Right cardiac atrium (tissue), 5 donors: ENCODE measurements around the gene USF1. TPM values are rescaled to one million over a fixed set of nuclear protein-coding genes. Genes with fewer than 3 reads are reported as not detected.
"Not testable (repeated sequence)": the region's sequence is repeated elsewhere in the genome, so short reads cannot be mapped to it uniquely, and the experiment has no call there.

Source experiments
- ATAC-seq, 2 donors: fragments of 200-7000 bp; cut with Tn5 transposase; one replicate each; pipeline versions ENCODE4 v1.8.0 to v1.9.1; 2020; ENCODE audit warnings: moderate library complexity in 2 of 2, mild to moderate bottlenecking in 1 of 2
- DNase-seq, 3 donors: peaks; one replicate each; pipeline ENCODE4 v3.0.0-alpha.2; 2020
- H3K27ac ChIP-seq: one replicate; pipeline ENCODE4 v1.5.1; 2013; ENCODE audit warnings: mild to moderate bottlenecking, low read length, control low read depth, moderate library complexity
- H3K27me3 ChIP-seq: one replicate; pipeline ENCODE4 v1.6.1; 2013; ENCODE audit not compliant: control insufficient read depth, insufficient read depth
- H3K4me1 ChIP-seq: one replicate; pipeline ENCODE4 v1.6.1; 2013; ENCODE audit warnings: low read length; ENCODE audit not compliant: control insufficient read depth, insufficient read depth
- H3K4me3 ChIP-seq: one replicate; pipeline ENCODE4 v1.5.1; 2013; ENCODE audit warnings: low read length, control low read depth
- H3K9me3 ChIP-seq: one replicate; pipeline ENCODE4 v1.6.1; 2013; ENCODE audit warnings: low read length; ENCODE audit not compliant: control insufficient read depth
- WGBS: extraction: QIAGEN DNeasy Blood & Tissue Kit; methylation state at CpG from one replicate; pipeline ENCODE4 v1.1.7; 2013; 5-methylcytosine and 5-hydroxymethylcytosine counted together
- intact Hi-C, 4 donors: fragments of 100-400 bp; cut with DNase I; formaldehyde crosslinking; loops; one replicate each; pipeline versions ENCODE4 v1.11.0 to v1.14.0; 2022 to 2023
- polyA plus RNA-seq: library from polyadenylated mRNA; stranded (reverse); fragments of 200-250 nt; gene quantifications from one replicate; pipeline ENCODE4 v1.2.3, GENCODE V29; 2013
- total RNA-seq, 4 donors: library from RNA; stranded (reverse); fragmentation: NEBNext Ultra II Directional; extraction: Animal tissue kit (Norgen Biotek cat#: 25700); gene quantifications; one replicate each; pipeline ENCODE4 v1.2.1, GENCODE V29; 2021
- donor health status: healthy with polysubstance abuse.
- donor health status: DM: no; HTN: yes; CAD: no.
- donor health status: DM: no; HTN: no; CAD: no.
- donor health status: DM: no; HTN: yes; CAD: no; lungs with severe emphysema.
- donor health status: DM: yes; HTN: yes; CAD: no.

The USF1 gene
- total and polyA plus RNA-seq, 5 donors, result 32.8 to 41.4 (median 40.1) TPM

DNA sequence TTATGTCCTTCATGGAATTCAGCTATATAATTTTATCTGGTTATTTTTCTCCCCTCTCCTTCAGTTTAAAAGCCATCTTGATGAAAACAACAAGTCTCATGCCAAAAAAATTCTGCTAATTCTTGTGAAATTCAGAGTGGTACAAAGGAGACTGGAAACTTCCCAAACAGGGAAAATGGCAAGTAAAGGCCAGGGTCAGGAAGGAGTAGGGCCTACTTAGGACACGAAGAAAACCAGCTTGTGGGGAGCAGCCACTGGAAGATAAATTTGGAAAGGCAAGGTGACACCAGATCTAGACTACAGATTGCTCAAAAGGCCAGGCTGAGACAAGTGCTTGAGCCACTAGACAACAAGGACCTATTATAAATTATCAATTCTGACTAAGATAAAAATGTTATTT, 13.4 kb downstream of the USF1 start:
- intact Hi-C loops, result no loop called here
- no peak overlapping the region for H3K4me3 ChIP-seq
- peak overlapping the region; percentile 50 for H3K27ac ChIP-seq
- no peaks in the 10 kb centered on the region for H3K27me3 ChIP-seq
- 49% methylated on average over 1 of the region's 1 CpG for WGBS
- H3K4me1 ChIP-seq, result peaks cover 2% of the 10 kb centered on the region
- H3K9me3 ChIP-seq, result no peaks in the 10 kb centered on the region
- DNase-seq (no peak), ATAC-seq (no peak)

GRCh38 chr1:161031874-161032273, 13.9 kb downstream of the USF1 start:
- peaks cover 2% of the 10 kb centered on the region for H3K4me1 ChIP-seq
- no peak overlapping the region for H3K4me3 ChIP-seq
- H3K9me3 ChIP-seq, result no peaks in the 10 kb centered on the region
- no peak overlapping the region for H3K27ac ChIP-seq
- intact Hi-C loops, result no loop called here
- DNase-seq (no peak), ATAC-seq (no peak)
- 60% methylated on average over 2 of the region's 2 CpGs for WGBS
- no peaks in the 10 kb centered on the region for H3K27me3 ChIP-seq

DNA sequence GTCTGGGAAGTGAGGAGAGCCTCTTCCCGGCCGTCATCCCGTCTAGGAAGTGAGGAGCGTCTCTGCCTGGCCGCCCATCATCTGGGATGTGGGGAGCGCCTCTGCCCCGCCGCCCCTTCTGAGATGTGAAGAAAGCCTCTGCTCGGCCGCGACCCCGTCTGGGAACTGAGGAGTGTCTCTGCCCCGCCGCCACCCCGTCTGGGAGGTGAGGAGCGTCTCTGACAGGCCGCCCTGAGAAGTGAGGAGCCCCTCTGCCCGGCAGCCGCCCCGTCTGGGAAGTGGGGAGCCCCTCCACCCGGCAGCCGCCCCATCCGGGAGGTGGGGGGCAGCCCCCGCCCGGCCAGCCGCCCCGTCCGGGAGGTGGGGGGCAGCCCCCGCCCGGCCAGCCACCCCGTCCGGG, 16.3 kb downstream of the USF1 start:
- H3K27me3 ChIP-seq, intact Hi-C loops, H3K27ac ChIP-seq, H3K4me1 ChIP-seq, ATAC-seq, H3K9me3 ChIP-seq, H3K4me3 ChIP-seq: not testable (repeated sequence)
- WGBS, result 97% methylated on average over 32 of the region's 32 CpGs
- peak in 1 of 3 donors; percentile 52 for DNase-seq

- intact Hi-C loops, DNase-seq, ATAC-seq, H3K4me1 ChIP-seq, H3K9me3 ChIP-seq, H3K27me3 ChIP-seq, H3K4me3 ChIP-seq, H3K27ac ChIP-seq: not testable (repeated sequence)
- WGBS, result 67% methylated on average over 1 of the region's 1 CpG
These were observed 18.8 kb downstream of the USF1 start for GRCh38 chr1:161026954-161027353.

DNA sequence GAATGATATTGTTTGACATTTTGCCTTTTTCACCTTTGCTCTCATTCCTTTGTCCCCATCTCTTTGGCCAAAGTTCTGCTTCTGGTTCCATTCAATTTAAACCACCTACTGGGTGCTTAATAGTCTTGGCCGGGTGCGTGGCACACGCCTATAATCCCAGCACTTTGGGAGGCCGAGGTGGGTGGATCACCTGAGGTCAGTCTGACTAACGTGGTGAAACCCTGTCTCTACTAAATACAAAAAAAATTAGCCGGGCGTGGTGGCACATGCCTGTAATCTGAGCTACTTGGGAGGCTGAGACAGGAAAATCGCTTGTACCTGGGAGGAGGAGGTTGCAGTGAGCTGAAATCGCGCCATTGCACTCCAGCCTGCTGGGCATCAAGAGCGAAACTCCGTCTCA, 23.3 kb downstream of the USF1 start:
- H3K4me3 ChIP-seq, H3K4me1 ChIP-seq, H3K9me3 ChIP-seq, H3K27me3 ChIP-seq, intact Hi-C loops, H3K27ac ChIP-seq, DNase-seq, ATAC-seq: not testable (repeated sequence)
- WGBS, result 93% methylated on average over 12 of the region's 12 CpGs

DNA sequence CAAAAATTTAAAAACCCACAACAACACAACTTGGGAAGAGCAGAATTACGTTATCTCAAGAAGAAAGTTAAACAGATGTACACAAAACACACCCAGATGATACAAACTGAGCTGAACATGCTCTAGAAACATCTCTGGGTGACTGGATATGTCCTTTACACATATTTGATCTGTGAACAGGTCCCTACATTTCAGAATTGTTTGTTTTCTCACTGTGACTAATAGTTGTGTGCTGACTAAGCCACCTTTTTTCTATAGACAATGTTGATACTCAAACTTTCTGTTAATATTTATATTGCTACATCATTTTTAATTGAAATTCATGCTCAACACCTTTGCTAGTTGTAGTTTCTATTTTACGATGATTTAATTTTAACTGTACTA, 23.8 kb downstream of the USF1 start:
- H3K9me3 ChIP-seq, result no peaks in the 10 kb centered on the region
- H3K27me3 ChIP-seq, result no peaks in the 10 kb centered on the region
- H3K4me3 ChIP-seq, result no peak overlapping the region
- intact Hi-C loops, result no loop called here
- ATAC-seq (no peak), DNase-seq (no peak)
- peaks cover 9% of the 10 kb centered on the region for H3K4me1 ChIP-seq
- WGBS, result 86% methylated on average over 2 of the region's 2 CpGs
- no peak overlapping the region for H3K27ac ChIP-seq

DNA sequence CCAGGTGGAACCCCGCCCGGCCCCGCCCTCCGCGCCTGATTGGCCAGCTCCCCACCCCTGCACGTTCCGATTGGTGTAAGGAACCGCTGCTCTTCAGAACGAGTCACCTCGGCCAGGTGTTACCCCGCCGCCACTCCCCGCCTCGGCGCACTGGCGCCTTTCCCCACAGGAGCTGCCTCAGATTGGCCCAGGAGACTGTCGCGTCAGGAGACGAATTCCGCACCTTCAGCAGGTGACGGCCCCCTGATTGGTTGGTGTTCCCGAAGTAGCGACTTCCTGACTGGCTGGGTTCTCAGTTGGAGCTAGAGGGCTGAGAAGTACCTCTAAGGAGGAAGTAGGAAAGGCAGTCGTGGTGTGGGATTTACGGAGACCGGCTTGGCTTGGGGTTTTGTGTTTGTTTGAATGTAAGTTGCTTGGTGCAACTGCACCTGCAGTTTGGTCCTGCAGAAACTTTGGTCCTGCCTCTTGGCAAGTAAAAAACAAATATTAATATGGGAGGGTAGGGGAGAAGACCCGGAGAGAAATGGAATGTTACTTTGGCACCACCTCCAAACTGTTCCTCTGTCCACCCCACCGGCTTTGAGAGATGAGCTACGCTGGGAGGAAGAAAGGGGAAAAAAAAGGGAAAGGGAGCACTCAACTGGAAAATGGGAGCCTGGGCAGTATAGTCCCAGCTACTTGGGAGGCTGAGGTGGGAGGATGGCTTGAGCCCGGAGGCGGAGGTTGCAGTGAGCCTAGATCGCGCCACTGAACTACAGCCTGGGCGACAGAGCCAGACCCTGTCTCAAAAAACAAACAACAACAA, 24.4 kb downstream of the USF1 start:
- Histone ChIP-seq H3K27ac (no peak overlapping the region), H3K4me1 (peaks cover 9% of the 10 kb centered on the region), H3K9me3 (no peaks in the 10 kb centered on the region), H3K4me3 (peak overlapping the region; percentile 71), H3K27me3 (no peaks in the 10 kb centered on the region)
- peak; percentile 89 to 92 for ATAC-seq
- peak; percentile 79 to 91 (median 91) for DNase-seq
- intact Hi-C loops, result no loop called here
- WGBS, result 14% methylated on average over 34 of the region's 34 CpGs

GRCh38 chr1:161020509-161021164, 25.1 kb downstream of the USF1 start, which contains the start of gene F11R:
Gene F11R (minus strand): TSS chr1:161021152. CDS start chr1:161021073, 79 bp downstream.
- Histone ChIP-seq H3K27me3 (no peaks in the 10 kb centered on the region), H3K4me3 (peak within 1 kb of the TSS; percentile 71), H3K9me3 (no peaks in the 10 kb centered on the region), H3K4me1 (peaks cover 9% of the 10 kb centered on the region), H3K27ac (peak within 1 kb of the TSS; percentile 83)
- intact Hi-C loops, result no loop called here
- WGBS, result under 1% methylated on average over 36 of the region's 36 CpGs
- peak; percentile 81 to 82 for ATAC-seq
- DNase-seq, result peak; percentile 58 to 79 (median 77)

GRCh38 chr1:161019751-161020495, 25.9 kb downstream of the USF1 start:
- Histone ChIP-seq H3K4me1 (peaks cover 9% of the 10 kb centered on the region), H3K9me3 (no peaks in the 10 kb centered on the region), H3K27ac (peak overlapping the region; percentile 83), H3K4me3 (peak overlapping the region; percentile 71), H3K27me3 (no peaks in the 10 kb centered on the region)
- intact Hi-C loops, result no loop called here
- WGBS, result 20% methylated on average over 10 of the region's 10 CpGs
- DNase-seq, result peak in 1 of 3 donors; percentile 22
- peak; percentile 65 to 90 for ATAC-seq

DNA sequence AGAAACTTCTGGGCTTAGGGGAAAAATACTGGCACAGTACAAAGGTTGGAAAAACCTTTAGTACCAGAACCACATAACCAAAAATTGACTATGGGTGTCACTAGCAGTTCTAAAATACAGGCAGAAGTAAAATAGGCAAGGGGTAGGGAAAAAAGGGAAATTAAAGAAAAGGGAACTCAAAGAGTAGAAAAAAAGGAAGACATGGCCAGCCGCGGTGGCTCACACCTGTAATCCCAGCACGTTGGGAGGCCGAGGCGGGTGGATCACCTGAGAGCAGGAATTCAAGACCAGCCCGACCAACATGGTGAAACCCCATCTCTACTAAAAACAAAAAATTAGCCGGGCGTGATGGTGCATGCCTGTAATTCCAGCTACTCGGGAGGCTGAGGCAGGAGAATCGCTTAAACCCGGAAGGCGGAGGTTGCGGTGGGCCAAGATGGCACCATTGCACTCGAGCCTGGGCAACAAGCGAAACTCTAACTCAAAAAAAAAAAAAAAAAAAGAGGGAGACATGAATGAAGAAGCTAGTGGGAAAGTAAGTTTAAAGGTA, 26.6 kb downstream of the USF1 start:
- H3K27ac ChIP-seq, H3K9me3 ChIP-seq, intact Hi-C loops, ATAC-seq, H3K4me1 ChIP-seq, H3K27me3 ChIP-seq, DNase-seq: not testable (repeated sequence)
- H3K4me3 ChIP-seq, result peak overlapping the region; percentile 71
- WGBS, result 73% methylated on average over 15 of the region's 15 CpGs

- intact Hi-C loops, result no loop called here
- Histone ChIP-seq H3K4me3 (no peak overlapping the region), H3K27ac (no peak overlapping the region), H3K4me1 (peaks cover 11% of the 10 kb centered on the region), H3K27me3 (no peaks in the 10 kb centered on the region), H3K9me3 (no peaks in the 10 kb centered on the region)
- no peak for ATAC-seq
- DNase-seq, result no peak
- 81% methylated on average over 1 of the region's 1 CpG for WGBS
These were observed 27.2 kb downstream of the USF1 start for GRCh38 chr1:161018631-161018930.
